ENCODE measurements around the gene C1QL4. TPM values are rescaled to one million over a fixed set of nuclear protein-coding genes. Genes with fewer than 3 reads are reported as not detected.

Gene C1QL4
- polyA plus RNA-seq, 2 of the 4 experiments (the other 2 are of a cell fraction), result 1.5 to 2.8 TPM

- peak within 1 kb of the TSS; percentile 95 to 96 for H3K27ac ChIP-seq
- under 1% methylated on average over 24 of the region's 52 CpGs for WGBS (ENCODE audit: missing lambda C conversion rate)
- peak; percentile 48 for TF ChIP-seq POLR2A (IDR thresholded peaks at IDR 0.05; ENCODE audit: low read length)
- peak; percentile 36 for TF ChIP-seq CHD2 (IDR thresholded peaks at IDR 0.05; ENCODE audit: low read length, partially characterized antibody)
- no peak for TF ChIP-seq PBX3 (IDR thresholded peaks at IDR 0.05)
- no peak for TF ChIP-seq BHLHE40 (IDR thresholded peaks at IDR 0.05; ENCODE audit: low read depth, low read length)
- TF ChIP-seq JUN (IDR thresholded peaks at IDR 0.05), result peak; percentile 25 to 43; a peak in 2 of 5 replicates
- peak in 1 of 2 experiments; percentile 19; a peak in 5 of 6 replicates for ATAC-seq
- peak in 1 of 2 experiments; percentile 26 for DNase-seq (ENCODE audit: low read depth in 1 of 2, low spot score in 1 of 2)
- no peak for FAIRE-seq
- H3K4me3 ChIP-seq, result peak within 1 kb of the TSS; percentile 86
- H3K4me1 ChIP-seq, result peaks cover 36% of the 10 kb centered on the region
- H3K4me2 ChIP-seq, result peak within 1 kb of the TSS; percentile 86
- no peaks in the 10 kb centered on the region for H3K9me3 ChIP-seq
- POLR2A ChIA-PET, result interaction anchor here (0.5 to 2.0 kb wide), 32 partner anchors 10 to 374 kb away, joined by 3 to 30 read pairs (median 5); partner anchors contain the start of genes KCNH3, MCRS1, TMBIM6 and TROAP
- CTCF ChIA-PET, result interaction anchor here (0.6 to 14.5 kb wide), 13 partner anchors 9 to 187 kb away, joined by 3 to 484 read pairs (median 4); partner anchors contain the start of gene DNAJC22
Observed at GRCh38 chr12:49367381-49368239, 30.6 kb upstream of the C1QL4 start, which contains the start of gene SPATS2. TSS of gene SPATS2 (plus strand) at chr12:49367462. CDS start at chr12:49461013, 93,551 bp downstream.

GRCh38 chr12:49366652-49367380 lies 29.8 kb upstream of the C1QL4 start:
- ATAC-seq (peak; percentile 87 to 90), FAIRE-seq (no peak), DNase-seq (ENCODE audit: low read depth in 1 of 2, low spot score in 1 of 2) (peak; percentile 95 to 97)
- Histone ChIP-seq H3K4me1 (peaks cover 36% of the 10 kb centered on the region), H3K4me3 (peak overlapping the region; percentile 86), H3K4me2 (peak overlapping the region; percentile 86), H3K9me3 (no peaks in the 10 kb centered on the region), H3K27ac (peak overlapping the region; percentile 95 to 96)
- ChIA-PET POLR2A (interaction anchor here (0.5 to 2.0 kb wide), 36 partner anchors 9 to 409 kb away, joined by 3 to 30 read pairs (median 4); partner anchors contain the start of genes ARF3, KCNH3, MCRS1 and TMBIM6), CTCF (interaction anchor here (0.6 to 14.5 kb wide), 15 partner anchors 9 to 214 kb away, joined by 3 to 484 read pairs (median 4); partner anchors contain the start of gene DNAJC22)
- WGBS (ENCODE audit: missing lambda C conversion rate), result under 1% methylated on average over 69 of the region's 97 CpGs
- no peak for TF ChIP-seq CHD2 (IDR thresholded peaks at IDR 0.05; ENCODE audit: low read length, partially characterized antibody)
- peak; percentile 54; the same call in 1 of the 2 replicates for TF ChIP-seq E2F6 (IDR thresholded peaks at IDR 0.05; ENCODE audit: borderline replicate concordance, low read depth)
- TF ChIP-seq HES2 (IDR thresholded peaks at IDR 0.05), result no peak
- TF ChIP-seq GATA3 (IDR thresholded peaks at IDR 0.05; ENCODE audit: borderline replicate concordance), result peak; percentile 60; the same call in 1 of the 2 replicates
- TF ChIP-seq BCL3 (IDR thresholded peaks at IDR 0.05), result peak; percentile 75; the same call in 1 of the 3 replicates
- TF ChIP-seq TFCP2L1 (CRISPR knock-in tag; IDR thresholded peaks at IDR 0.05), result peak; percentile 79; the same call in 1 of the 2 replicates
- TF ChIP-seq POLR2AphosphoS2 (conservative IDR thresholded peaks at IDR 0.05; ENCODE audit: low read length), result no peak
- peak; percentile 52; the same call in 1 of the 2 replicates for TF ChIP-seq HOXB13 (CRISPR knock-in tag; IDR thresholded peaks at IDR 0.05; ENCODE audit: low read depth)
- TF ChIP-seq FOSB (CRISPR knock-in tag; IDR thresholded peaks at IDR 0.05), result no peak
- TF ChIP-seq CHD4 (IDR thresholded peaks at IDR 0.05; ENCODE audit: borderline replicate concordance), result no peak
- no peak for TF ChIP-seq NR3C1 (IDR thresholded peaks at IDR 0.05)
- TF ChIP-seq NPAS2 (CRISPR knock-in tag; IDR thresholded peaks at IDR 0.05; ENCODE audit: borderline replicate concordance), result no peak
- TF ChIP-seq BHLHE40 (IDR thresholded peaks at IDR 0.05; ENCODE audit: low read depth, low read length), result no peak
- no peak for TF ChIP-seq MAFK (IDR thresholded peaks at IDR 0.05; ENCODE audit: partially characterized antibody)
- TF ChIP-seq EHF (CRISPR knock-in tag; IDR thresholded peaks at IDR 0.05), result peak; percentile 67; the same call in 1 of the 2 replicates
- 0 out of 2 replicates have a peak, but pooled peaks have one; percentile 6 for TF ChIP-seq KDM5A (IDR thresholded peaks at IDR 0.05)
- no peak for TF ChIP-seq SREBF2 (IDR thresholded peaks at IDR 0.05)
- TF ChIP-seq PHF8 (IDR thresholded peaks at IDR 0.05; ENCODE audit: borderline replicate concordance, low read depth), result peak; percentile 82
- peak; percentile 40; the same call in 1 of the 2 replicates for TF ChIP-seq TP53 (CRISPR knock-in tag; IDR thresholded peaks at IDR 0.05)
- peak; percentile 65 for TF ChIP-seq POLR2A (IDR thresholded peaks at IDR 0.05; ENCODE audit: low read length)
- peak; percentile 53 for TF ChIP-seq MAX (IDR thresholded peaks at IDR 0.05)
- TF ChIP-seq KDM1A (IDR thresholded peaks at IDR 0.05; ENCODE audit: low read depth), result no peak
- TF ChIP-seq JUN (IDR thresholded peaks at IDR 0.05), result peak; percentile 74 to 85; a peak in 3 of 5 replicates
- 0 out of 2 replicates have a peak, but pooled peaks have one; percentile 25 for TF ChIP-seq MYC (IDR thresholded peaks at IDR 0.05; ENCODE audit: borderline replicate concordance, low read length)
- no peak for TF ChIP-seq EP300 (IDR thresholded peaks at IDR 0.05)
- TF ChIP-seq SMC3 (IDR thresholded peaks at IDR 0.05), result no peak
